ENCODE measurements around the gene GRID2IP.
"Not testable (repeated sequence)": the region's sequence is repeated elsewhere in the genome, so short reads cannot be mapped to it uniquely, and the experiment has no call there.

Gene GRID2IP

DNA sequence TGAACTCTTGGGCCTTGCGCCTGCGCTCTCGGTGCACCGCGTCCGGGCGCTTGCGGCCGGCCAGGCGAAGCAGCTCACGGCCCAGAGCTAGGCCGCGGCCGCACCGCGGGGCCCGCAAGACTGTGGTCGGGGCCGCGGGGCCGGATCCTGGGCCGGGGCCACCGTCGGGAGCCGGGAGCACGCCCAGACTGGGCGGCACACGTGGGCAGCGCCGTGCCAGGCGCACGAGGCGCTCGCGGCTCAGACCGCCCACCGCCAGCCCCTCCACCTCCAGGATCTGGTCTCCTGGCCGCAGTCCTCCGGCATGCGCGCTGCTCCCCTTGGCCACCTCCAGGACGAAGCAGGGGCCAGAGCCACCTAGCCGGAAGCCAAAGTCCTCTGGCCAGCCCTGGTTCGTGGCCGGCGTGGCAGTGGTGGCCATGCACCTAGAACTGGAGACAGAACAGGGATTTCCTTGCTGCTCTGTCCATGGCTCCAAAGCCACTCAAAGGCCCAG is at the start of gene GRID2IP:
TSS of gene GRID2IP (minus strand) at position 446 of the 496 bp plus-strand sequence. CDS start at position 421, 25 bp downstream.
- no peak for DNase-seq (ENCODE audit: low read depth in 2 of 2)

DNA sequence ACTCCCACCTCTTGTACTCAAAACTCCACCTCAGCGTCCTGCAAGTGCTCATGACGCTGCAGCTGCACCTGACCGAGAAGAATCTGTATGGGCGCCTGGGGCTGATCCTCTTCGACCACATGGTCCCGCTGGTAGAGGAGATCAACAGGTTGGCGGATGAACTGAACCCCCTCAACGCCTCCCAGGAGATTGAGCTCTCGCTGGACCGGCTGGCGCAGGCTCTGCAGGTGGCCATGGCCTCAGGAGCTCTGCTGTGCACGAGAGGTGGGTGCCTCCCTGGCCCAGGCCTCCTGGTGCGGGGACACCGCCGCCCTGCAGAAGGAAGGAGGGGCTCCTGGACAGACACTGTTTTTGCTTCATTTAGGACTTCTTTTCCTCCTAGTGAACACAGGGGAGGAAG is 48.8 kb upstream of the GRID2IP start:
- no peak for DNase-seq (ENCODE audit: low read depth in 2 of 2)

DNA sequence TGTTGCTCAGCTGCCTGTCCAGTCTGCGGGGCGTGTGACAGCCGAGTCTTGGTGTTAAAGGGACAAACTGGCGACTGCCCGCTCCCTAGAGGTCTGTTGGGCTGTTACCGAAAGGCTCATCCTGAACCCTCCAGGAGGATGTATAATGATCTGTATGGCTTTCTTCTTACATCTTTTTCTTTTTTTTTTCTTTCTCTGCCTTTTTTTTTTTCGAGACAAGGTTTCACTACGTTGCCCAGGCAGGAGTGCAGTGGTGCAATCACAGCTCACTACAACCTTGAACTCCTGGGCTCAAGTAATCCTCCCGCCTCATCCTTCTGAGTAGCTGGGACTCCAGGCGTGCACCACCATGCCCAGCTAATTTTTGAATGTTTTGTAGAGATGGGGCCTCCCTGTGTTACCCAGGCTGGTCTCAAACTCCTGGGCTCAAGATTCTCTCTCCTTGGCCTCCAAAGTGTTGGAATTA is 39.4 kb upstream of the GRID2IP start:
- no peak for DNase-seq (ENCODE audit: low read depth in 2 of 2)

DNA sequence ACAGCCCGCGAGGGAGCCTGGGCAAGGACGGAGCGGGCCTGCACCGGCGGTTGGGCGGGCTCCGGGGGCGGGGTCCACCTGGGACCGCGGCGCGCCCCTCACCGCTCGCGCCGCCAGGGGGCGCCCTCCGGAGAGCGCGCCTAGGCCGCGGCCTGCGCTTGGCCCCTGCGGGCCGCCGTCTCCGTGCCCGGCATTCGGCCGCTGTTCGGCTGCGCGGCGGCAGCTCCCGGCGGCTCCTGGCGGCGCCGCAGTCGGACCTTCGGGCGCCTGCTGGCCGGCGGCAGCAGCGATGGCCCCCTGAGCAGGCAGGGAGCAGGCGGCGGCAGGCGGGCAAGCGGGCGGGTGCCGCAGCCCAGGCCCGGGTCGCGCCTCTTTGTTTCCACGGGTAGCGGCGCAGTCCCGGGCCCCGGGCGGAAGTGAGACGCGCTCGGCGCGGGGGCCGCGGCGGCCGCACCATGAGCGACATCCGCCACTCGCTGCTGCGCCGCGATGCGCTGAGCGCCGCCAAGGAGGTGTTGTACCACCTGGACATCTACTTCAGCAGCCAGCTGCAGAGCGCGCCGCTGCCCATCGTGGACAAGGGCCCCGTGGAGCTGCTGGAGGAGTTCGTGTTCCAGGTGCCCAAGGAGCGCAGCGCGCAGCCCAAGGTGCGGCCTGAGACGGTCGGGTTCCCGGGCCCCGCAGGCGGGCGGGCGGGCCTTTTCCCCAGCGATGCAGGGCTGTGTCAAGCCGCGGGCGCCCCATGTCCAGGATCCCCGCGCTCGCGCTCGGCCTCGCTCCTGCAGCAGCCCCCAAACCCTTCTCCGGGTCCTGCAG is 38.8 kb upstream of the GRID2IP start, which contains the start of gene INTS15:
TSS of gene INTS15 (plus strand) at position 193 of the 816 bp plus-strand sequence. CDS start at position 456, 263 bp downstream.
- DNase-seq (ENCODE audit: low read depth in 2 of 2), result peak; percentile 57 to 76

DNA sequence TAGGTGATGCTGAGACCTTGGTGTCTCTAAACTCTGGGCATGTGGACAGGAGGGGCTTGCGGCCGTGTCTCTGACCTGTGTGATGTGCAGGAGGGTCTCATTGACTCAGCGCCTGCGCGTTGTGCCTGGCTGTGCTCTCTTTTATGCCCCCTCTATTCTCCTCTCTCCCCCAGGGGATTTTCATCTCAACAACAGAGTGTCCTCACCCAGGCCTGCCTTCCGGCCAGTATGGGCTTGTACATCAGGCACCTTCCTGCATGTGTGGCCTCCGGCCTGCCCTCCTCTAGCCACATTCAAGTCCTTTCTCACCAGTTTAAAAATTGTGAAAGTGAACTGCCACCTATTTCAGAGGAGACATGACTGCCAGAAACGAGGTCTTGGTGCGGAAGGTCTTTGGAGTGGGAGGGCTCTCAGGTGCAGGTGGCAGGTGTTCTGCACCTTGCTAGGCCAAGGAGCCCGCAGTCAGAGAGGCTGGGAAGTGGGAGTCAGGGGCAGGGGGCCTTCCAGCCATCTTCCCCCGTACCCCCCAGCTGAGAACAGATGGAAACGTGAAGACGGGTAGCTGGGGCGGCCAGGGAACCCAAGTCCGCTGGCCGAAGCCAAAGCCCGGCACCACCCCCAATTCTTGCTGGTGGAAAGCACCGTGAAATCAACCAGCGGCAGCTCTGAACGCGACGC is 38.0 kb upstream of the GRID2IP start:
- DNase-seq (ENCODE audit: low read depth in 2 of 2), result no peak

DNA sequence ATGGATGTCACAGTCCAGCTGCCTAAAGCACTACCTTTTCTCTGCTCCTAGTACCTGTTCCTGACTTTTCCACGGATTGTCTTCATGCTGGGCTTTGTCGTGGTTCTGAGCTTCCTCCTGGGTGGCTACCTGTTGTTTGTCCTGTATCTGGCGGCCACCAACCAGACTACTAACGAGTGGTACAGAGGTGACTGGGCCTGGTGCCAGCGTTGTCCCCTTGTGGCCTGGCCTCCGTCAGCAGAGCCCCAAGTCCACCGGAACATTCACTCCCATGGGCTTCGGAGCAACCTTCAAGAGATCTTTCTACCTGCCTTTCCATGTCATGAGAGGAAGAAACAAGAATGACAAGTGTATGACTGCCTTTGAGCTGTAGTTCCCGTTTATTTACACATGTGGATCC is 37.3 kb upstream of the GRID2IP start:
- no peak for DNase-seq (ENCODE audit: low read depth in 2 of 2)

DNA sequence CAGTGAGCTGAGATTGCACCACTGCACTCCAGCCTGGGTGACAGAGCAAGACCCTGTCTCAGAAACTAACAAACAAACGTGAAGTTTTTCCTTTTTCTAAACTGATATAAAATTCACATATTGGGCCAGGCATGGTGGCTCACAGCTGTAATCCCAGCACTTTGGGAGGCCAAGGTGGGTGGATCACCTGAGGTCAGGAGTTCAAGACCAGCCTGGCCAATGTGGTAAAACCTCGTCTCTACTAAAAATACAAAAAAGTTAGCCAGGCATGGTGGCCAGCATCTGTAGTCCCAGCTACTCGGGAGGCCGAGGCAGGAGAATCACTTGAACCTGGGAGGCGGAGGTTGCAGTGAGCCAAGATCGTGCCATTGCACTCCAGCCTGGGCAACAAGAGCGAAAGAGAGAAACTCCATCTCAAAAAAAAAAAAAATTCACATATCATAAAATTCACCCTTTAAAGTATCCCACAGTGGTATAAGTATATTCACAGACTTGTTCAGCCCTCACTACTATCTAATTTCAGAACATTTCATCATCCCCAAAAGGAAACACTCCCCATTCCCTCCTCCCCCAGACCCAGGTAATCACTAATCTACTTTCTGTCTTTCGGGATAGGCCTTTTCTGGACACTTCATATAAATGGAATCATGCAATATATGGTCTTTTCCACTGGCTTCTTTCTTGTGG is 34.6 kb upstream of the GRID2IP start:
- not testable (repeated sequence) for DNase-seq (ENCODE audit: low read depth in 2 of 2)

DNA sequence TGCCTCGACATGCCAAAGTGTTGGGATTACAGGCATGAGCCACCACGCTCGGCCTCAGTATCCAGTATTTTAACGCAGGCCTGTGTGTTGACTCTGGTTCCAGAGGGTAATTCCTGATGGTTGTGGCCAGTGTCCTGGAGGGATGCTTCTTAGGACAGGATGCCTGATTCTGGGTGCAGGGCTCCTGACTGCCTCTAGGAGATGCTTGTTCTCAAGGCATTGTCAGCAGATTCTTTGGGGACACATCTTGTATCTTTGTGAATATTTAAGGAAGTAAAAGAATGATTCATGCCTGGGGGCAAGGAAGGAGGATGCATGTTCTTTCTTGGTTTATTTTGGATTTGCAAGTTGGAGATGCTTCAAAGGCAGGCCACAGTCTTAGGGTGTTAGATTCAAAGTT is 28.2 kb upstream of the GRID2IP start:
- DNase-seq (ENCODE audit: low read depth in 2 of 2), result no peak

DNA sequence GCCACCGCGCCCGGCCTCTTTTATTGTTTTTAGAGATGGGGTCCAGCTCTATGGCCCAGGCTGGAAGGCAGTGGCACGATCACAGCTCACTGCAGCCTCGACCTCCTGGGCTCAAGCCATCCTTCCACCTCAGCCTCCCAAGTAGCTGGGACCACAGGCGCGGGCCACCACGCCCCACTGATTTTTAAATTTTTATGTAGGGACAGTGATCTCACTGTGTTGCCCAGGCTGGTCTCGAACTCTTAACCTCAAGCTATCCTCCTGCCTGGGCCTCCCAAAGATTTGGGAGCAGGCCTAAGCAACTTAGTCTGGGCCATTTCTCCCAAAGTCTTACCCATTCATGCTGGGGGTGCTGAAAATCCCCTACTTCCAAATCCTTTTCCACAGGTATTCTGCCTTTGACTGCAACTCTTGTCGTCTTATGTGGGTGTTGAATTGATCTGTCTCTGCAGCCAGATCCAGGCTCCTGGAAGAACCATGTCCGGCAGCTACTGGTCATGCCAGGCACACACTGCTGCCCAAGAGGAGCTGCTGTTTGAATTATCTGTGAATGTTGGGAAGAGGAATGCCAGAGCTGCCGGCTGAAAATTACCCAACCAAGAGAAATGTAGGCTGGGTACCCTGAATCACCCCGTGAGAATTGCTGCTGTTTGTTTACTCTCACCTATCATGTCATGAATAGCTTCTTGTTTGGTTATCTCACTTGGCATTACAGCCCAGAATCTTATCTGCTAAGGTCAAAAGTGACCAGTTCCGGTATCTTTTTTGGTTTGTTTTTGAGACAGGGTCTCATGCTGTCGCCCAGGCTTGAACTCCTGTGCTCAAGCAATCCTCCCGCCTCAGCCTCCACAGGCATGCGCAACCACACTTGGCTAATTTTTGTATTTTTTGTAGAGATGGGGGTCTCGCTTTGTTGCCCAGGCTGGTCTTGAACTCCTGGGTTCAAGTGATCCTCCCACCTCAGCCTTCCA is 27.1 kb upstream of the GRID2IP start:
- DNase-seq (ENCODE audit: low read depth in 2 of 2), result no peak

DNA sequence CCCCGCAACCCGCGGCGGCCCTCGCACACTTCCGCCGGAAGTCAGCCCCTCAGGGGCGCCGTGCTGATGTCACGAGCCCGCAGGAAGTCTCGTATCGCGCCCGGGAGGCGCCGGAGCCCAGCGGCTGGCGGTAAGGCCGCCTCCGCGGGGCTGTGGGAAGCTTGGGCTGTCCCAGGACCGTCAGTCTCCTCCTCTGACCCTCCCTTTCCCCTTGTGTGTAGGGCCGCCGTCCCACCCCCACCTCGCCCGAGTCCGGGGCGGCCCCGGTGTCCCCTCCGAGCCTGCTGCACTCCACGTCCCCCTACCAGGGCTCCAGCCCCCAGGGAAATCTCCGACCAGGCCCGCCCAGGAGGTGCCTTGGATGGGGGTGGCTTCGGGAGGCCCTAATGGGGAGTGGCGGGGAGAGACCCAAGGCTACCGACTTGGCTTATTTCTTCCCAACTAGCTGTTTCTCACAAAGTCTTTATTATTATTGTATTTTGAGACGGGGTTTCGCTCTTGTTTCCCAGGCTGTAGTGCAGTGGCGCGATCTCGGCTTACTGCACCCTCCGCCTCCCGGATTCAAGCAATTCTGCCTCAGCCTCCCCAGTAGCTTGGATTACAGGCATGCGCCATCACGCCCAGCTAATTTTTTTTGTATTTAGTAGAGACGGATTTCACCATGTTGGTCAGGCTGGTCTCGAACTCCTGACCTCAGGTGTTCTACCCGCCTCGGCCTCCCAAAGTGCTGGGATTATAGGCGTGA is 26.3 kb upstream of the GRID2IP start, which contains the start of gene ZDHHC4:
TSS of gene ZDHHC4 (plus strand) at position 86 of the 745 bp plus-strand sequence. CDS start 3,108 bp downstream, outside the sequence.
- DNase-seq (ENCODE audit: low read depth in 2 of 2), result peak; percentile 78 to 86

DNA sequence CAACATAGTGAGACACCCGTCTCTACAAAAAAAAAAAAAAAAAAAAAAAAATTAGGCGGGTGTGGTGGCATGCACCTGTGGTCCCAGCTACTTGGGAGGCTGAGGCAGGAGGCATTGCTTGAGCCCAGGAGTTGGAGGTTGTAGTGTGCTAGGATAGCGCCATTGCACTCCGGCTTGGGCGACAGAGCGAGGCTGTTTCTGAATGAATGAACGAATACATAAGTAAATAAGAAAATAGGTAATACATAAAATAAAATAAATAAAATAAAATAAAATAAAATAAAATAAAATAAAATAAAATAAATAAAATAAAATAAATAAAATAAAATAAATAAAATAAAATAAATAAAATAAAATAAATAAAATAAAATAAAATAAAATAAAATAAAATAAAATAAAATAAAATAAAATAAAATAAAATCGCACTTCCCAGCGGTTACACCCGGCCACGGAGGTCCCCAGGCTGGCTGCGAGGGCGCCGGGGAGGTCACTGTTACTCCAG is 25.7 kb upstream of the GRID2IP start:
- DNase-seq (ENCODE audit: low read depth in 2 of 2), result not testable (repeated sequence)

DNA sequence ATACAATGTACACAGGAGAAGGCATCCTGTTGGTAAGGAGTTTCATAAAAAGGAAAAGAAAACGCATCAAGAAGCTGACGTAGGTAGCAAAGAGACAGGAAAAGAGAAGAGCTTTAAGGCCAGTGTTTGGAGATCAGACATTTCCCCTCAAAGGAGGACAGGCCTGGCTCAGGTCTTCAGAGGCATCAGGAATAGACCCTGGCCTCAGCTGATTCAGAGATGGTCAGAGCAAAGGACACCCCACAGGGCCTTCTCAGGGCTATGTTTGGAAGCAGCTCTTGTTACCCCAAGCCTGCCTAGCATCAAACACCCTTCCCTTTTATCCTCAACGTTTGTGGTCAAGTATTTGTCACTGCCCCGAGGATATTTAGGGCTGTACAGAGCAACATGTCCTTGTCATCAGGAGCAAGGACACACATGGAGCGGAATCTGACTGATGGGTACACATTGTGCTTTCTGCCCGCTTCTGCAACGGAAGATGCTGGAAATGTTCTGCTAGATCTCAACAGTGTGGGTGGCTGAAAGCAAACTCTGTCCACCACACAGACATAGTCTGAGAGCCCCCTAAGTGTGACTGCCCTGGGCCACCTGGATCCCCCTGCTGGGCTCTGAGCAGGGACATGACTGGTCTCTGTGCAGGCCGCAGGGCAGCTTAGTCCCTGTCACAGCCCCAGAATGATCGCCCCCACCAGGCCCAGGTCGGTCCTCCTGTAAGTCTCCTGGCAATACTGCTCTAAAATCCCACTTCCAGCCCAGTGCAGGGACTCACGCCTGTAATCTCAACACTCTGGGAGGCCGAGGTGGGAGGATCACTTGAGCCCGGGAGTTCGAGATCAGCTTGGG is 25.0 kb upstream of the GRID2IP start:
- no peak for DNase-seq (ENCODE audit: low read depth in 2 of 2)

DNA sequence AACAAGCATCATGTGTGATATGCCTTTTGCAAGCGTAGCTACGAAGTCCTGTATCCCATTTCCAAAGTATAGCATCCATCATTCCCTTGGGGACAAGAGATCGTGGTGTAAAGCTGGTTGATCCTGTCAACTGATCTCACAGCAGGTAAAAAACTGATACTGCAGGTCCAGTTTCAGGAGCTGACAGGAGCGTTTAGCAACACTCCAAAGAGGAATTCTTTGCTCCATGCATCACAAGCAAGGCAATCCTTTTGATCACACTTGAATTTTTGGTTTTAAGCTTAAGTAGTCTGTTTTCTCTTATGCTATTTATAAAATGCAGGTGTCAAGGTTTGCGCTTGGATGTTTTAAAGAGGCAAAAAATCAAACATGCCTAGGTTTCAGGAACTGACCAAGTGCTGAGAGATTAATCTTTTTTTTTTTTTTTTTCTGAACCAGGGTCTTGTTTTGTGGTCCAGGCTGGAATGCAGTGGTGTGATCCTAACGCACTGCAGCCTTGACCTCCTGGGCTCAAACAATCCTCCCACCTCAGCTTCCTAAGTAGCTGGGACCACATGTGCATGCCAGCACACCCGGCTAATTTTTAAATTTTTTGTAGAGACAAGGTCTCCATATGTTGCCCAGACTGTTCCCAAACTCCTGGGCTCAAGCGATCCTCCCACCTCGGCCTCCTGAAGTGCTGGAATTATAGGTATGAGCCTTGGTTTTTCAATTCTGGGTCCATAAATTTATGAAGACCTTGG is 24.2 kb upstream of the GRID2IP start:
- DNase-seq (ENCODE audit: low read depth in 2 of 2), result no peak

DNA sequence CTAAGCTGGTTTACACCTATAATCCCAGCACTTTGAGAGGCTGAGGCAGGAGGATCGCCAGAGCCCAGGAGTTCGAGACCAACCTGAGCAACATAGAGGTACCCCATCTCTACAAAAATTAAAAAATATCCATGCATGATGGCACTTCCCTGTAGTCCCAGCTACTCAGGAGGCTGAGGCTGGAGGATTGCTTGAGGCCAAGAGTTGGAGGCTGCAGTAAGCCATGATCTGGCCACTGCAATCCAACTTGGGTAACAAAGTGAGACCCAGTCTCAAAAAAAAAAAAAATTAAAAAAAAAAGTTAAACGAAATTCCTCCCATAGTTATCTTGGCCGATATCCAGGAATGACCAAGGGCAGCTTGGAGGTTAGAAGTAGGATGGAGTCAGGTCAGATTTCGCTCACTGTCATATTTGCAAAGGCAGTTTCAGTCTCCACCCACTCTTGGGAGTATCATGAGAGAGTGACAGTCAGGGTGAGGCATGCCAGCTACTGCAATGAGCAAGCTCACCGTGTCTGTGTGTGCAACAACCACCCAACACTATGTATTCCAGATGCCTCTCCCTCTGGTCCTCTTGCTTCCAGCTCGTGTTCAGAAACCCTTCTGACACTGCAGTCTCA is 20.0 kb upstream of the GRID2IP start:
- no peak for DNase-seq (ENCODE audit: low read depth in 2 of 2)

DNA sequence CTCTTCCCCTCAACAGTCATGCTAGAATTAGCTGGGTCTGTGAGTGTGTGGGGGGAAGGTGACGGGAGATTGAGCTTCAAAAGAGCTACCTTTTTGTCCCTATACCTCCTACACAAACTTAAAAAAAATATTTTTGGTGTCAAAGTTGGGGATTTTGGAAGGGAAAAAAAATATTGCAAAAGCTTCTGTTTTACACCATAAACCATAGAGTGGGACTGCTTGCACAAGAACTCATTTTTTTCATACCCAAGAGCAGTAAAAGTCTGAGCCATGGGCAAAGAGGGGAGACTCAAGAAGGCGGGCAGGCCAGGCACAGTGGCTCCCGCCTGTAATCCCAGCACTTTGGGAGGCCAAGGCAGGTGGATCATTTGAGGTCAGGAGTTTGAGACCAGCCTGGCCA is 16.6 kb upstream of the GRID2IP start:
- DNase-seq (ENCODE audit: low read depth in 2 of 2), result no peak

DNA sequence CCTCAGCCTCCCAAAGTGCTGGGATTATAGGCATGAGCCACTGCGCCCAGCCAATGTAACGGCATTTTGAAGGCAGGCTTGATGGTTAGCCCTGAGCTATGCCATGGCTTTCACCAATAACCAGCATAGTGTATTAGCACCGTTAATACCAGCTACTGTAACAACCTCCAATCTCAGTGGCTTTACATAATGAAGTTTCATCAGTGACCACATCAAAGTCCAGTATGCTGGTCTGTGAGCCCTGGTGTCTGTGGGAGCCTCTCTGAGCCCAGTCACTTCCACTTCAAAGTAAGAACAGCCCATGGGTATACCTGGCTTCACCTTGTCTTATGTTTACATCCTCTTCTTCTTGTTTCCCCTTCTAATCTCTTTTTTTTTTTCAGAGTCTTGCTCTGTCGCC is 14.4 kb upstream of the GRID2IP start:
- DNase-seq (ENCODE audit: low read depth in 2 of 2), result no peak

DNA sequence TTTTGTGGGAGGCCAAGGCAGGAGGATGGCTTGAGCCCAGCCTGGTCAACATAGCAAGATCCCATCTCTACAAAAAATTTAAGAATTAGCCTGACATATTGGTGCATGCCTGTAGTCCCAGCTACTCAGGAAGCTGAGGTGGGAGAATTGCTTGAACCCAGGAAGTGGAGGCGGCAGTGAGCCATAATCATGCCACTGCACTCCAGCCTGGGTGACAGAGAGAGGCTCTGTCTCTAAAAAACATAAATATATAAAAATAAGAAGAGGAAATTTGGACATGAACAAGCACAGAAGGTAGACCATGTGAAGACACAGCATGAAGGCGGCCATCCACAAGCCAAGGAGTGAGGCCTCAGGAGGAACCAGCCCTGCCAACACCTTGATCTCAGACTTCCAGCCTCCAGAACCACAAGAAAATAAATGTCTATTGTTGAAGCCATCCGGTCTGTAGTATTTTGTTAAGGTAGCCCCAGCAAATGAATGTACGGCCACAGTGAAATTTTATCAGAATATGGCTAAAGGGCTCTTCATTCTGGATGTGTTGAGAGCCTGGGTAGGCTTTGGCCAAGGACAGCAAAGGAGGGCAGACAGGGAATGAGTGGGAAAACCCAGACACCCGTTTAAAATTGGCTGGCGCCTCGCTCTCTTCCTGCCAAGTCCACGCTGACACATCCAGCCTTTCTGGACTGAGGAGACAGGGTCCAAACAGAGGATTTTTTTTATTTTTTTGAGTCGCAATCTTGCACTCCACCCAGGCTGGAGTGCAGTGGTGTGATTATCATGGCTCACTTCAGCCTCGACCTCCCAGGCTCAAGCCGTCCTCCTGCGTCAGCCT is 12.9 kb upstream of the GRID2IP start:
- DNase-seq (ENCODE audit: low read depth in 2 of 2), result no peak

All from stimulated activated CD4-positive, alpha-beta T cell treated with anti-CD3 and anti-CD28 coated beads, Interleukin-15, amount 100 ng/mL, for 48 hours (primary cell).